Fibroblast of skin of scalp (primary cell): Measurements from ENCODE around the gene MEI1.
A peak's percentile ranks its signal among the peaks of the same experiment; 100 is the strongest.

ENCODE experiments used
- DNase-seq: peaks from one replicate; pipeline ENCODE4 v3.0.0-alpha.2; 2013

MEI1 gene

GRCh38 chr22:41782751-41783150, 83.4 kb downstream of the MEI1 start:
- no peak for DNase-seq

GRCh38 chr22:41787331-41787730, 88.0 kb downstream of the MEI1 start:
- no peak for DNase-seq

GRCh38 chr22:41793871-41794270, 94.6 kb downstream of the MEI1 start:
- DNase-seq: no peak

- DNase-seq: no peak
Measured at GRCh38 chr22:41798736-41799135, 99.4 kb downstream of the MEI1 start.

GRCh38 chr22:41799486-41800347, 100.4 kb downstream of the MEI1 start:
- DNase-seq: peak; percentile 16

- peak; percentile 91 for DNase-seq
Measured at GRCh38 chr22:41800348-41801146, 101.2 kb downstream of the MEI1 start, which contains the start of gene CCDC134. TSS of gene CCDC134 (plus strand) at chr22:41800679. CDS start at chr22:41808891, 8,212 bp downstream.

- DNase-seq: no peak
Measured at GRCh38 chr22:41801147-41801819, 102.0 kb downstream of the MEI1 start.

- DNase-seq: no peak
Measured at GRCh38 chr22:41801886-41802285, 102.6 kb downstream of the MEI1 start.

GRCh38 chr22:41805639-41806038, 106.3 kb downstream of the MEI1 start:
- DNase-seq: no peak

- DNase-seq: no peak
Measured at GRCh38 chr22:41808400-41808799, 109.1 kb downstream of the MEI1 start.

GRCh38 chr22:41810022-41810421, 110.7 kb downstream of the MEI1 start:
- DNase-seq: no peak

- no peak for DNase-seq
Measured at GRCh38 chr22:41812805-41813545, 113.7 kb downstream of the MEI1 start.

GRCh38 chr22:41813726-41814410, 114.6 kb downstream of the MEI1 start:
- DNase-seq: no peak

GRCh38 chr22:41815716-41816115, 116.4 kb downstream of the MEI1 start:
- no peak for DNase-seq

GRCh38 chr22:41816241-41816640, 116.9 kb downstream of the MEI1 start:
- no peak for DNase-seq

- no peak for DNase-seq
Measured at GRCh38 chr22:41816871-41817270, 117.6 kb downstream of the MEI1 start.

GRCh38 chr22:41818011-41818410, 118.7 kb downstream of the MEI1 start:
- DNase-seq: no peak

GRCh38 chr22:41818596-41818995, 119.3 kb downstream of the MEI1 start:
- DNase-seq: no peak

GRCh38 chr22:41819257-41819656, 120.0 kb downstream of the MEI1 start:
- DNase-seq: no peak

- no peak for DNase-seq
Measured at GRCh38 chr22:41820447-41820846, 121.1 kb downstream of the MEI1 start.

GRCh38 chr22:41821471-41822316, 122.4 kb downstream of the MEI1 start:
- peak; percentile 21 for DNase-seq
